M059J (cell line): ENCODE data around the gene WDSUB1. TPM values are rescaled to one million over a fixed set of nuclear protein-coding genes. Genes with fewer than 3 reads are reported as not detected.

ENCODE experiments used
- DNase-seq: peaks from one replicate; pipeline ENCODE4 v3.0.0-alpha.2; 2012; ENCODE audit warnings: low read depth
- total RNA-seq: library from RNA; depleted of rRNA; stranded (reverse); fragments of >200 nt; shearing (Covaris generic); gene quantifications from 2 replicates; pipeline ENCODE4 v1.2.3, GENCODE V29; 2014

WDSUB1 gene
- total RNA-seq, 1 experiment from 2014 or later: 7.8 TPM

- no peak for DNase-seq
Measured at GRCh38 chr2:159266554-159266953, 19.9 kb downstream of the WDSUB1 start.

GRCh38 chr2:159265171-159265576 is 21.3 kb downstream of the WDSUB1 start:
- peak; percentile 86 for DNase-seq

- no peak for DNase-seq
Measured at GRCh38 chr2:159262904-159263303, 23.6 kb downstream of the WDSUB1 start.

GRCh38 chr2:159262226-159262625 is 24.3 kb downstream of the WDSUB1 start:
- DNase-seq: no peak

- DNase-seq: peak; percentile 67
Measured at GRCh38 chr2:159256159-159256558, 30.3 kb downstream of the WDSUB1 start.

GRCh38 chr2:159252905-159253304 is 33.6 kb downstream of the WDSUB1 start:
- DNase-seq: no peak

GRCh38 chr2:159251296-159252173 is 35.0 kb downstream of the WDSUB1 start:
- DNase-seq: peak; percentile 70

GRCh38 chr2:159249990-159250715 is 36.4 kb downstream of the WDSUB1 start:
- peak; percentile 95 for DNase-seq

- no peak for DNase-seq
Measured at GRCh38 chr2:159246325-159246988, 40.0 kb downstream of the WDSUB1 start.

- no peak for DNase-seq
Measured at GRCh38 chr2:159243529-159243928, 43.0 kb downstream of the WDSUB1 start.

- DNase-seq: no peak
Measured at GRCh38 chr2:159234868-159235267, 51.6 kb downstream of the WDSUB1 start.

GRCh38 chr2:159232456-159233170 is 53.9 kb downstream of the WDSUB1 start:
- DNase-seq: no peak

- no peak for DNase-seq
Measured at GRCh38 chr2:159230145-159230877, 56.2 kb downstream of the WDSUB1 start.

GRCh38 chr2:159229476-159230144 is 56.9 kb downstream of the WDSUB1 start:
- no peak for DNase-seq

GRCh38 chr2:159228081-159228581 is 58.4 kb downstream of the WDSUB1 start:
- no peak for DNase-seq

- no peak for DNase-seq
Measured at GRCh38 chr2:159227467-159227866, 59.0 kb downstream of the WDSUB1 start.

- DNase-seq: no peak
Measured at GRCh38 chr2:159226608-159227385, 59.7 kb downstream of the WDSUB1 start.

- DNase-seq: peak; percentile 84
Measured at GRCh38 chr2:159226059-159226461, 60.4 kb downstream of the WDSUB1 start.
